SHP77 treated with DMSO at 0.1 percent for 48 hours (cell line): ENCODE data around the gene CASR.

Experiments
- DNase-seq: peaks from one replicate; lab custom pipeline; 2025; lab: John Stamatoyannopoulos, UW

The CASR gene

GRCh38 chr3:122257644-122258364 lies 74.3 kb downstream of the CASR start:
- DNase-seq: no peak

- peak; percentile 25 for DNase-seq
Measured at GRCh38 chr3:122258757-122259371, 75.4 kb downstream of the CASR start.

GRCh38 chr3:122260206-122260605 lies 76.7 kb downstream of the CASR start:
- no peak for DNase-seq

- no peak for DNase-seq
Measured at GRCh38 chr3:122263058-122263457, 79.6 kb downstream of the CASR start.

GRCh38 chr3:122263974-122264588 lies 80.6 kb downstream of the CASR start:
- DNase-seq: no peak

GRCh38 chr3:122265957-122266356 lies 82.5 kb downstream of the CASR start:
- DNase-seq: no peak

GRCh38 chr3:122268257-122269024 lies 85.0 kb downstream of the CASR start:
- no peak for DNase-seq

- no peak for DNase-seq
Measured at GRCh38 chr3:122269045-122269444, 85.6 kb downstream of the CASR start.

- no peak for DNase-seq
Measured at GRCh38 chr3:122271246-122271898, 87.9 kb downstream of the CASR start.

- DNase-seq: no peak
Measured at GRCh38 chr3:122272879-122273278, 89.4 kb downstream of the CASR start.

GRCh38 chr3:122273498-122273897 lies 90.0 kb downstream of the CASR start:
- no peak for DNase-seq

GRCh38 chr3:122281891-122282290 lies 98.4 kb downstream of the CASR start:
- no peak for DNase-seq

GRCh38 chr3:122283796-122284445 lies 100.5 kb downstream of the CASR start:
- DNase-seq: no peak

GRCh38 chr3:122284486-122284885 lies 101.0 kb downstream of the CASR start:
- DNase-seq: no peak

GRCh38 chr3:122294359-122294758 lies 110.9 kb downstream of the CASR start:
- DNase-seq: no peak

GRCh38 chr3:122295266-122296062 lies 112.0 kb downstream of the CASR start:
- no peak for DNase-seq

GRCh38 chr3:122298239-122298638 lies 114.8 kb downstream of the CASR start:
- no peak for DNase-seq

GRCh38 chr3:122299215-122299614 lies 115.7 kb downstream of the CASR start:
- no peak for DNase-seq

GRCh38 chr3:122299872-122300460 lies 116.5 kb downstream of the CASR start:
- DNase-seq: no peak

- DNase-seq: no peak
Measured at GRCh38 chr3:122301063-122301462, 117.6 kb downstream of the CASR start.
